ENCODE data around the gene FPGS. TPM values are rescaled to one million over a fixed set of nuclear protein-coding genes. Genes with fewer than 3 reads are reported as not detected.

The FPGS gene
- total and polyA plus RNA-seq, 2 of the 4 experiments (the other 2 are of a cell fraction): 43.9 to 75.7 TPM

DNA sequence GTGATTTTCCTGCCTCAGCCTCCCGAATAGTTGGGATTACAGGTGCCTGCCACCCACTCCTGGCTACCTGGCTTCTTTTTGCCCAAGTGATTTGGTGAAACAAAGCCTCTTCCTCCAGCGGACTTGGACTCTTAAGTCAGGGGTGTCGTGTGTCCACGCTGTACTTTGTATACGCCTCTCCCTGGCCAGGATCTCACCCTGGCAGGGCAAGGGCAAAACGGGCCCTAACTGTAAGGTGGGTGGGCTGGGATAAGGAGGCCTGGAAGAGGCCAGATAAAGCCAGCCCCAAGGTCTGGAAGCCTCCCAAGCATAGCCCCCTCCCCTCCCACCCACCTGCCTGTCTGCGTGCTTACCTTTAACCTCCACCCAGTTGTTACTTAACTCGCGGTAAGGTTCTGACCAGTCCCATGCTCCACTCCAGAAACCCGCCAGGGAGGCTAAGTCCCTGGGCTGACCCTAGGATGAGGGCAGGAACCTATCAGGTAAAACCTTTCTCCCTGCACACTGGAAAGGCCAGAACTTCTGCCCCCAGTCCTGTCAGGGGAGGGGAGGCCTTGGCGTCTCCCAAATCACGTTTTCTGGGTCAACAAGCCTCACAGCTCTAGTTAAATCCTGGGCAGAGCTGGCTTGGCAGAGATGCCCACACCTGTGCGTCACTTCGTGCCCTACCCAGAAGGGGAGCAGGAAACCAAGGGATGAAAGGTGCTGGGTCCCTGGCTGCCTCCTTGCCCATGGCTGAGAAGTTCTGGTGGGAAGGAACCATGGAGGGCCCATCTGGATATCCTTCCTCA lies 8.5 kb upstream of the FPGS start:
- no peak overlapping the region for H4K91ac ChIP-seq (ENCODE audit: insufficient read depth, low read depth, low read length)
- POLR2A ChIA-PET (ENCODE audit: unreplicated experiment): no interaction called here
- dilution Hi-C loops (cut with HindIII; ENCODE audit: low sequenced_read_pairs, unreplicated experiment): no loop called here

More for the DNA sequence above, 8.5 kb upstream of the FPGS start:
- Histone ChIP-seq H3K9me1 (ENCODE audit: insufficient read depth, low read length) (peaks cover 16% of the 10 kb centered on the region), H3K4me2 (ENCODE audit: low read depth, low read length) (no peak overlapping the region), H4K20me1 (ENCODE audit: insufficient read depth, low read length) (peaks cover 47% of the 10 kb centered on the region), H3K4me3 (ENCODE audit: insufficient read depth, low read depth, low read length) (no peak overlapping the region), H3K56ac (ENCODE audit: extremely low read depth, insufficient read depth, low read length) (no peak overlapping the region), H3K23ac (ENCODE audit: low read depth, low read length) (no peak overlapping the region), H2AFZ (replicated peaks; ENCODE audit: low read length, poor library complexity) (no peak overlapping the region), H2BK120ac (ENCODE audit: low read depth, low read length) (no peak overlapping the region), H3K4me1 (ENCODE audit: control insufficient read depth, insufficient read depth, low read length) (peaks cover 16% of the 10 kb centered on the region), H3K4ac (ENCODE audit: low read depth, low read length) (no peak overlapping the region), H3K79me1 (ENCODE audit: low read depth in 1 of 2, low read length in 2 of 2) (peaks cover 16 to 55% of the 10 kb centered on the region in 2 experiments; a peak in 3 of 4 replicates), H3K18ac (ENCODE audit: low read depth, low read length) (no peak overlapping the region), H4K5ac (ENCODE audit: low read depth, low read length) (no peak overlapping the region), H2AK5ac (ENCODE audit: low read depth, low read length) (peak overlapping the region; percentile 33), H2BK15ac (ENCODE audit: low read depth, low read length) (no peak overlapping the region), H2BK20ac (ENCODE audit: low read depth, low read length) (no peak overlapping the region), H3K14ac (replicated peaks; ENCODE audit: low read depth, low read length) (no peak overlapping the region), H2BK5ac (ENCODE audit: low read depth, low read length, poor library complexity, severe bottlenecking) (no peak overlapping the region), H3K27ac (ENCODE audit: insufficient read depth, low read length) (no peak overlapping the region), H4K8ac (ENCODE audit: low read depth in 2 of 2, low read length in 2 of 2) (no peak overlapping the region), H3K27me3 (ENCODE audit: control insufficient read depth, insufficient read depth, low read length) (no peaks in the 10 kb centered on the region), H3K9ac (ENCODE audit: low read depth, low read length) (no peak overlapping the region), H3K36me3 (ENCODE audit: control insufficient read depth, insufficient read depth, low read length) (peaks cover 31% of the 10 kb centered on the region), H3K9me3 (ENCODE audit: control insufficient read depth, insufficient read depth, low read length) (no peaks in the 10 kb centered on the region), H2AK9ac (replicated peaks; ENCODE audit: low read depth, low read length, poor library complexity) (peak overlapping the region; percentile 22)
- TF ChIP-seq MAZ (IDR thresholded peaks at IDR 0.05; ENCODE audit: borderline replicate concordance, low read depth, low read length) (no peak), MAFK (IDR thresholded peaks at IDR 0.05; ENCODE audit: low read depth, low read length) (no peak), BHLHE40 (IDR thresholded peaks at IDR 0.05; ENCODE audit: low read depth, low read length) (no peak), CHD1 (IDR thresholded peaks at IDR 0.05; ENCODE audit: low read depth, low read length) (no peak), POLR2A (IDR thresholded peaks at IDR 0.05; ENCODE audit: low read depth, low read length) (no peak), CEBPB (IDR thresholded peaks at IDR 0.05; ENCODE audit: low read depth, low read length) (no peak), NFE2L2 (IDR thresholded peaks at IDR 0.05; ENCODE audit: low read depth, low read length) (no peak), RFX5 (IDR thresholded peaks at IDR 0.05; ENCODE audit: low read depth, low read length) (no peak), MXI1 (IDR thresholded peaks at IDR 0.05; ENCODE audit: borderline replicate concordance, low read depth, low read length) (no peak), RAD21 (IDR thresholded peaks at IDR 0.05; ENCODE audit: low read length) (no peak), RCOR1 (IDR thresholded peaks at IDR 0.05; ENCODE audit: insufficient replicate concordance, low read length) (no peak), SMC3 (IDR thresholded peaks at IDR 0.05; ENCODE audit: low read depth, low read length) (no peak), FOS (IDR thresholded peaks at IDR 0.05; ENCODE audit: low read depth, low read length) (no peak)
- TF ChIP-seq, protein P1, sequence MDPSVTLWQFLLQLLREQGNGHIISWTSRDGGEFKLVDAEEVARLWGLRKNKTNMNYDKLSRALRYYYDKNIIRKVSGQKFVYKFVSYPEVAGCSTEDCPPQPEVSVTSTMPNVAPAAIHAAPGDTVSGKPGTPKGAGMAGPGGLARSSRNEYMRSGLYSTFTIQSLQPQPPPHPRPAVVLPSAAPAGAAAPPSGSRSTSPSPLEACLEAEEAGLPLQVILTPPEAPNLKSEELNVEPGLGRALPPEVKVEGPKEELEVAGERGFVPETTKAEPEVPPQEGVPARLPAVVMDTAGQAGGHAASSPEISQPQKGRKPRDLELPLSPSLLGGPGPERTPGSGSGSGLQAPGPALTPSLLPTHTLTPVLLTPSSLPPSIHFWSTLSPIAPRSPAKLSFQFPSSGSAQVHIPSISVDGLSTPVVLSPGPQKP (IDR thresholded peaks at IDR 0.05; ENCODE audit: borderline replicate concordance, low read depth, low read length): no peak
- TF ChIP-seq, protein P2, sequence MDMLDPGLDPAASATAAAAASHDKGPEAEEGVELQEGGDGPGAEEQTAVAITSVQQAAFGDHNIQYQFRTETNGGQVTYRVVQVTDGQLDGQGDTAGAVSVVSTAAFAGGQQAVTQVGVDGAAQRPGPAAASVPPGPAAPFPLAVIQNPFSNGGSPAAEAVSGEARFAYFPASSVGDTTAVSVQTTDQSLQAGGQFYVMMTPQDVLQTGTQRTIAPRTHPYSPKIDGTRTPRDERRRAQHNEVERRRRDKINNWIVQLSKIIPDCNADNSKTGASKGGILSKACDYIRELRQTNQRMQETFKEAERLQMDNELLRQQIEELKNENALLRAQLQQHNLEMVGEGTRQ (IDR thresholded peaks at IDR 0.05; ENCODE audit: low read depth, low read length): no peak
- TF ChIP-seq, protein P3, sequence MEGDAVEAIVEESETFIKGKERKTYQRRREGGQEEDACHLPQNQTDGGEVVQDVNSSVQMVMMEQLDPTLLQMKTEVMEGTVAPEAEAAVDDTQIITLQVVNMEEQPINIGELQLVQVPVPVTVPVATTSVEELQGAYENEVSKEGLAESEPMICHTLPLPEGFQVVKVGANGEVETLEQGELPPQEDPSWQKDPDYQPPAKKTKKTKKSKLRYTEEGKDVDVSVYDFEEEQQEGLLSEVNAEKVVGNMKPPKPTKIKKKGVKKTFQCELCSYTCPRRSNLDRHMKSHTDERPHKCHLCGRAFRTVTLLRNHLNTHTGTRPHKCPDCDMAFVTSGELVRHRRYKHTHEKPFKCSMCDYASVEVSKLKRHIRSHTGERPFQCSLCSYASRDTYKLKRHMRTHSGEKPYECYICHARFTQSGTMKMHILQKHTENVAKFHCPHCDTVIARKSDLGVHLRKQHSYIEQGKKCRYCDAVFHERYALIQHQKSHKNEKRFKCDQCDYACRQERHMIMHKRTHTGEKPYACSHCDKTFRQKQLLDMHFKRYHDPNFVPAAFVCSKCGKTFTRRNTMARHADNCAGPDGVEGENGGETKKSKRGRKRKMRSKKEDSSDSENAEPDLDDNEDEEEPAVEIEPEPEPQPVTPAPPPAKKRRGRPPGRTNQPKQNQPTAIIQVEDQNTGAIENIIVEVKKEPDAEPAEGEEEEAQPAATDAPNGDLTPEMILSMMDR (conservative IDR thresholded peaks at IDR 0.05; ENCODE audit: low read depth, low read length): no peak
- CTCF ChIA-PET: no interaction called here
- WGBS, 2 experiments (ENCODE audit: extremely low coverage in 2 of 2, insufficient read length in 1 of 2): 63% methylated on average over 4 of the region's 14 CpGs; no CpG with 5 or more reads in 1 of the 2 experiments
- no peak for ATAC-seq (ENCODE audit: low read depth)
- no TSS peak for BruUV-seq (replicated peaks)
- intact Hi-C loops (cut with micrococcal nuclease): no loop called here
- no peak for DNase-seq
- in situ Hi-C loops (cut with MboI; ENCODE audit: low sequenced_read_pairs): no loop called here
